ENCODE measurements around the gene SLC43A3.
"Not testable (repeated sequence)": the region's sequence is repeated elsewhere in the genome, so short reads cannot be mapped to it uniquely, and the experiment has no call there.

SLC43A3 gene

GRCh38 chr11:57459164-57460021 lies 32.5 kb upstream of the SLC43A3 start:
- no peak for DNase-seq (ENCODE audit: low read depth)

GRCh38 chr11:57458410-57459163 lies 31.7 kb upstream of the SLC43A3 start:
- no peak for DNase-seq (ENCODE audit: low read depth)

DNA sequence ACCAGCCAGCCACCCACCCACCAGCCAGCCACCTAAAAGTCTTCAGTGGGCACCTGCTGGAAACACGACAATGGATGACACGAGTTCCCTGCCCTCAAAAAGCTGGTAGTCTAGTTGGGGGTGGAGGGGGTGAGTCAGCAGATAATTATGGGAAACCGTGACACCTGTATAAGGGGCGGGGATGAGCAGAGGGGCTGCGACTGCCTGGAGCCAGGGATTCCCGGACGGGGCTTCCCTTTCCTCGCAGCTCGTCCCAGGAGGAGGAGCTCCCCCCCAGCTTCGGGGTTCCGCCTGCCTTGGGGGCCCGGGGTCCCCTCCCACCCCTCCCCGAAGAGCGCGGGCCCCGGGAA lies 31.1 kb upstream of the SLC43A3 start:
- no peak for DNase-seq (ENCODE audit: low read depth)

GRCh38 chr11:57457643-57458023 lies 30.7 kb upstream of the SLC43A3 start:
- DNase-seq (ENCODE audit: low read depth), result no peak

- peak; percentile 78 for DNase-seq (ENCODE audit: low read depth)
Measured at GRCh38 chr11:57456960-57457642, 30.2 kb upstream of the SLC43A3 start.

DNA sequence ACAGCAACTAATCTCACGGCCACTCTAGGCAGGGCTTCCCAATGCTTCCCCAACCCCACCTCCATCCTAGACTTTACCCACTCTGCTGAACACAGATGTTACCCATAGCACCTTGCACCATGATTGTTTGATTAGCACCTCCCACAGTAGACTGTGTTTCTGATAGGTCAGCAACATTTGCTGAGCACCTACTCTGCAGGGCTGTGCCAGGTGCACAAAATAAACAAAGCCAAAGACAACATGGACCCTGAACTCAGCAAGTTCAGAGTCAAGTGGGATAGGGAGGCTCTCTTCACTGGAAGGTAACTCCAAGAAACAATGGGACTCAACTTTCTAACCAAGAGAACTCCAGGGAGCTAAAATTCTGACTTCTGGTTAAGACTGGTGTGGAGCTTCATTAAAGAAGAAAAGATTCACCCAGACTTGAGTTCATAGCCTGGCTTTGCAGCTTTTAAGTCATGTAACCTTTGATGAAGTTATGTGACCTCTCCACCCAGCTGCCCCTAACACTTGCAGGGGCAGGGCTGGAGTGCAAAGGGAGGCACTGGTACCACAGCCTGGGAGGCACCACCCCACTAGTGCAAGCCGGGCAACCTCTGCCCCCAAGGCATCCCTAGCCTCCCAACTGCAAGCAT lies 26.7 kb upstream of the SLC43A3 start:
- DNase-seq (ENCODE audit: low read depth), result no peak

DNA sequence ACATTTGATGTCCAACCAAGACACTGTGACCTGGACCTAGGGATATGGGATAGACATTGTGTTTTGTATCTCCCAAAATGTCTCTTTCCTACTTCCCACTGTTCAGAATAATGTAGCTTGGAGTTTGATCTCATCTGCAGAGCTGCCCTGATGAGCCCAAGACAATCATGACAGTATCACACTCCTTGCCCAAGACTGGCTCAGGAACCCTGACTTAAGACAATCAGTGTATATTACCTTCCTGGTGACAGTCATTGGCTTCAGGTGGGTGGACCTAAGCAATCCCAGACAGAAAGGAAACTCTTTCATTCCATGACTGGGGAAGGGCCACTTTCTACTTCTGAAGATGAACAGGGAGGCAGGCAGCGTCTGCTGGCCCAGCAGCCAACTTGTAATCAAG lies 19.1 kb upstream of the SLC43A3 start:
- DNase-seq (ENCODE audit: low read depth), result no peak

- DNase-seq (ENCODE audit: low read depth), result not testable (repeated sequence)
Measured at GRCh38 chr11:57445122-57445394, 18.1 kb upstream of the SLC43A3 start.

DNA sequence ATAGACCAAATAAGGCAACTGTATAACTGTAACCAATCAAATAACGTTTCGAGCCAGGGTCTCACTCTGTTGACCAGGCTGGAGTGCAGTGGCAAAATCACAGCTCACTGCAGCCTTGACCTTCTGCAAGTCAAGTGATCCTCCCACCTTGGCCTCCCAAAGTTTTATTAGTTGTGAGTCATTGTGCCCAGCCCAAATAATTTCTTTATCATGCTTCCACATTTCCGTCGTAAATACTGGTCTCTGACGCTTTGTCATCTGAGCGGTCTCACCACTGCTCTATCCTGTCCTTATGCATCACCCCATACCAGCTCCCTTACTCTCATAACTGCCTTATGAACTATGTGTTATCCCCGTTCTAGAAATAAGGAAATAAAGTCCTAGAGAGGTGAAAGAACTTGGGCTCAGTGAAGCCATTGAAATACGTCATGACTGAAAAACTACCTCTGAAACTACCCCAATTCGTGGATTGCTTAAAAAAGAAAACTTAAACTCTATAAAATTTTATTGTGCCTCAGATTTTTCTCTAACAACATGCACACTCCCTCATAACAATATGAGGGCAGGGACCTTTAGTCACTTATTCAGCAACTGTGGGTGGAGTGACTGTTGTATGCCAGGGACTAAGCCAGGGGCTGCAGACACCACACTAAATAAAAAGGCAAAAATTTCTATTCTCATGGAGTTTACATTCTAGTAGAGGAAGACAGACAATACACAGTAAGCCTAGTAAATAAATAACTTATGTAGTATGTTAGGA lies 17.6 kb upstream of the SLC43A3 start:
- DNase-seq (ENCODE audit: low read depth), result no peak

GRCh38 chr11:57440744-57441414 lies 14.0 kb upstream of the SLC43A3 start:
- no peak for DNase-seq (ENCODE audit: low read depth)

- no peak for DNase-seq (ENCODE audit: low read depth)
Measured at GRCh38 chr11:57439786-57440185, 12.9 kb upstream of the SLC43A3 start.

DNA sequence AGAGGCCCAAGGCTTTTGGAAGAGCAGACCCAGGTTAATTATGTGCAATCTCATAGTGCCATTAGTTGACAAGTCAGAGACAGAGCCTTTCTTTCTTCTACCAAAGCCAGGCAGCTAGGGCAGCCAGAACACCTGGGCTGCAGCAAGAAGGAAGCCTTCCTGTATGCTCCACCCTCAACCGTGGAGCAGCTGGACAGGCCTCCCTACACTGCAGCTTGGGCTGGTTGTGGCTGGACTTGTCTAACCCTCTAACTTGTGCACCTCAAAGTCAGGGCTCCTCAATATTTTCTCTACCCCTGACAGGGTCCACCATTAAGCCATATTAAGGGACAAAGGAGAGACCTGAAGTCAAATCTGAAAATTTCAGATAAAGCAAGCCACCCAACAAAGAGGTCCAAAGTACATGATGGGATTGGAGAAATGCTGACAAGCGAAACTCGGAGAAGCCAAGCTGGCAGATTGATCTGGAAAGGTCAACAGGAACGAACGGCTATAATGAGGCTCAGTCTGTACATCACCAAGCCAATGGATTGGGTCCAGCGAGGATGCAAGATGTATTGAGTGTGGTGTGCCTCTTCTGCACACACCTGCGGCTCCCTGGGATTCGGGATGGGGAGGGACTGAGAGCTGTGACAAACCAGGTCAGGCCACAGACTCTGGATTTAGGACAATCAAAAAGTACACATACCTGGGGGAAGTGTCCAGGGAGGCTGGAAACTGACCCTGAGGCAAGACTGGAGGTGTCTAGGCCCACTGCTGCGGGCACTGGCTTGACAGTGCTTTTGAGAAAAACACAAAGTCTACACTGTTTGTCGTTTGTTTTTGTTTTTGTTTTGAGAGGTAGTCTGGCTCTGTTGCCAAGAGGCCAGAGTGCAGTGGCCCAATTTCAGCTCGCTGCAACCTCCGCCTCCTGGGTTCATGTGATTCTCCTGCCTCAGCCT lies 11.7 kb upstream of the SLC43A3 start:
- no peak for DNase-seq (ENCODE audit: low read depth)

GRCh38 chr11:57436031-57436430 lies 9.1 kb upstream of the SLC43A3 start:
- no peak for DNase-seq (ENCODE audit: low read depth)

- DNase-seq (ENCODE audit: low read depth), result peak; percentile 97
Measured at GRCh38 chr11:57434640-57435546, 8.0 kb upstream of the SLC43A3 start.

- peak; percentile 93 for DNase-seq (ENCODE audit: low read depth)
Measured at GRCh38 chr11:57432714-57433163, 5.8 kb upstream of the SLC43A3 start.

GRCh38 chr11:57432149-57432561 lies 5.2 kb upstream of the SLC43A3 start:
- no peak for DNase-seq (ENCODE audit: low read depth)

DNA sequence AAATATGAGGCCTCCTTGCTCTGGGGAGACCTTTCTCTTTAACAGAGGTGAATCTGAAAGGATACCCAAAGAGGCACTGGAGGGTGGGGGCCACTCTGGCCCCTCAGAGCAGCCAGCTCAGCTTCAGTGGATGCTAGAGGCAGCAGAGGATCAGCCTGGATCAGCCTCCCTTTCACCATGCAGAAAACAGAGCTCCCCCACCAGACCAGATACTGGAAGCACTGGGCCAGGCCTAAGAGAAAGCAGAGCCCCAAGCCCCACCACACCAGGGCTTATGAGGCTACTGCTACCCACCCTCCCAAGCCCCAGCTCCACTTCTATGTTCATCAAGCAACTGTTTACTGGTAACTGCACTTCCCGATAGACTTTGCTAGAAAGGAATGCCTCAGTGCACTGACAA lies 4.0 kb upstream of the SLC43A3 start:
- DNase-seq (ENCODE audit: low read depth), result no peak

DNA sequence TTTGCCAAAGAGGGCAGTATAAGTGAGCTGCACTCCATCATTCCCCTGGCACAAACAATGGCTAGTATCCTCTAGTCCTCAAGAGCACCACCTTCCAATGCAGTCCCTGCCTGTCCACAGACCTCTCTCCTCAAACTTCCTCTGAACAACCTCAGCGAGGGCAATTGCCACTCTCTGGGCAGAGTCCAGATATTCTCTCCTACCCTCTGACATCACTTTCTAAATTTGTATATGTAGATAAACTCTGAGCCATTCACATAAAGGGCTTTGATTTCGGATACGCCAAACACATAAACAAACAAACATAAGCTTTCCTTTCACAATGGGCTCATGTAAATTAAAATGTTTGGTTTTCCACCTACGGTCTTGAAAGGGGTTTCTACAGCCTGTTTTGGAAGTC lies 3.0 kb upstream of the SLC43A3 start:
- DNase-seq (ENCODE audit: low read depth), result no peak

DNA sequence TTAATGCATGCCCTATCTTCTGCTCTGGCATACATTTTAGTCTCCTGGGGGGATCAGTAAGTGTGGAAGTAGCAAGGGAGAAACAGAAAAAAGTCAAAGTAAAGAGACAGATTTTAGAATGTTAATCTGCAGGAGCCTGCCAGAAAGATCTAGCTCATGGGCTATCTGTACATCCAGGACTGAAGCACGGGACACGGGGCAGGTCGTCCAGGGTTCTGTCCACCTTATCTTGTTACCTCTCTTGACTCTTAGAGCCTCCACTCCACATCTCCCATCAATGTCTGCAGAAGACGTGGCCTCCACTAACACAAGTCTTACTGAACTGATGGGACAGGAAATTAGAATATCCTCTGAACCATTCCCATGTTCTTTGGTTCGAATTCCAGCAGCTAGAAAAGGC lies 1.7 kb upstream of the SLC43A3 start:
- no peak for DNase-seq (ENCODE audit: low read depth)
